HG03064 (cell line): ENCODE measurements around the gene SDCCAG8.
"Not testable (repeated sequence)": the region's sequence is repeated elsewhere in the genome, so short reads cannot be mapped to it uniquely, and the experiment has no call there.

Source experiments
- ATAC-seq: cut with Tn5 transposase; IDR thresholded peaks from one replicate; pipeline ENCODE4 v1.9.1; 2021; ENCODE audit warnings: low read depth; ENCODE audit not compliant: unreplicated experiment

SDCCAG8 gene

DNA sequence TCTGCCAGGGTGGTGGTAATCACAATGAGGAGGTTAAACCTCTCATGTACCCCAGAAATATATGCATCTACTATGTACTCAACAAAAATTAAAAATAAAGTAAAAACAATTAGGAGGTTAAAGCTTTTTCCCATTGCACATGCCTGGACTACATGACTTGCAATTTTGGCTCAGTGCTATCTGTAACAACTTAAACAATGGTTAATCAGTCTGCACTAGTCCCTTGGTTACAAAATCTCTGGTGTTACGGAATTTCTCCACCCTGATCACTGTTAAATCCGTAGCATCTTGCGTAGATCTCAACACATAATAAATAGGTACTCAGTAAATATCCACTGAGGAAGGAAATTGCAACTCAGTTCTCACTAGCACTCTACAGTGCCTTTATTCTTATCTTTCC is 66.5 kb downstream of the SDCCAG8 start:
- ATAC-seq = no peak

DNA sequence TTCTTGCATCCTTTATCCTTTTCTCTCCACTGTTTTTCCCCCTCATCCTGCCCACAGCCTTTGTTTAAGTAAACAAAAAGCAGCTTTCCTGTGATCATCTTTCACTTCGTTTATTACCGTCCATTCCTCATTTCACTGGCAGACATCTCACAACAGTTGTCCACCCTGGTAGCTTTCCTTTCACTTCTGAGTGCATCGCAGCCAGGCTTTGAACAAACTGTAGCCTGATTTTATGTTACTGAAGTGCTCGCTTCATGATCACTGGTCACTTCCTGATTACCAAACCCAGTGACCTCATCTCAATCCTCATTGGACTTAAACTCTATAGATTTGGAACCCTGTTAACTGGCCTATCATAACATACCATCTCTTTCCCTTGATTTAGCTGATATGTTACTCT is 67.7 kb downstream of the SDCCAG8 start:
- no peak for ATAC-seq

DNA sequence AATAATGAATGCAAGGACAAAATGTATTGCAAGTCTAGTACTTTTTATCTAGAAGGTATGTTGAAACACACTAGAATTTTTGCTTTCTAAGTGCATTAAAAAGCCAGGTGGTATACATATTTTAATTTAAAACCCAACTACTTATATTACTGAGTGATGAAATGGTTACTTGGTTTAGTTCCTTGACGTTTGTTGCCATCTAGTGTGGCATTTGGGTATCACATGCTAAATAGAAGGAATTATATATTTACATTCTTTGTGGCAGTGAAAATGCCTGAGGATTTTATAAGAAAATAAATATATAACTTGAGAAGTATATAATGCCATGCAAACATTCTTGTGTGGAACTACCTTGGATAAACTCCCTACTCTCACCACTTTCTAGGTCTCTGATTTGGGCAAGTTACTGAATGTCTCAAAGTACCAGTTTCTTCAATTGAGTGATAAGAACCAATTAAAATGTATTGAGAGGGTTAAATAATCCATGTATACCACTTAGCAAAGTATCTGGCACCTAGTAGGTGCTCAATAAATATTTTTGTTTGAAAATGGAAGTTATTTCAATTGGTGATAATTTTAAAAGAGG is 69.6 kb downstream of the SDCCAG8 start:
- ATAC-seq = no peak

DNA sequence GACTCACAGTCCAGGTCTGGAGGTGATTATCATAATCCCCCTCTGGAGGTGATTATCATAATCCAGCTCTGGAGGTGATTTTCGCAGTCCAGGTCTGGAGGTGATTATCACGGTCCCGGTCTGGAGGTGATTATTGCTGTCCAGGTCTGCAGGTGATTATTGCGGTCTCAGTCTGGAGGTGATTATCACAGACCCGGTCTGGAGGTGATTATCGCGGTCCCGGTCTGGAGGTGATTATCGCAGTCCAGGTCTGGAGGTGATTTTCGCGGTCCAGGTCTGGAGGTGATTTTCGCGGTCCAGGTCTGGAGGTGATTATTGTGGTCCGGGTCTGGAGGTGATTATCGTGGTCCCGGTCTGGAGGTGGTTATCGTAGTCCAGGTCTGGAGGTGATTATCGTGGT is 76.6 kb downstream of the SDCCAG8 start:
- ATAC-seq = no peak

DNA sequence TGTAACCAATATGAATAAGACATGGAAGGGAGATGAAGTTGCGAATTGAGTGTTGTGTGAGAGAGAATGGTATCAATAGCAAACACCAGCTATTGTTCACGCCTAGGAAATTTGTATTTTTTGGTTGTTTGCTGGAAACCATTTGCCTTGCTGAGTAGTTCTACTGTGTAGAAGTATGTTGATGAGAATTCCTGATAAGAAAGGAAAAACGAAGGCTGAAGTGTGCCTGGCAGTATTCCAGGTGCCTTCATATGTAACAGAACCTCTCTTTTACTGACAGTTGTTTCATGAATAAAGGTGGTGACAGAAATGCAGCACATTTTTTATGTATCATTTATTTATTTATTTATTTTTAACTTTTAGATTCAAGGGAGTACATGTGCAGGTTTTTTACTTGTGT is 79.5 kb downstream of the SDCCAG8 start:
- ATAC-seq = no peak

- ATAC-seq = no peak
Measured at GRCh38 chr1:243336163-243336562, 80.3 kb downstream of the SDCCAG8 start.

DNA sequence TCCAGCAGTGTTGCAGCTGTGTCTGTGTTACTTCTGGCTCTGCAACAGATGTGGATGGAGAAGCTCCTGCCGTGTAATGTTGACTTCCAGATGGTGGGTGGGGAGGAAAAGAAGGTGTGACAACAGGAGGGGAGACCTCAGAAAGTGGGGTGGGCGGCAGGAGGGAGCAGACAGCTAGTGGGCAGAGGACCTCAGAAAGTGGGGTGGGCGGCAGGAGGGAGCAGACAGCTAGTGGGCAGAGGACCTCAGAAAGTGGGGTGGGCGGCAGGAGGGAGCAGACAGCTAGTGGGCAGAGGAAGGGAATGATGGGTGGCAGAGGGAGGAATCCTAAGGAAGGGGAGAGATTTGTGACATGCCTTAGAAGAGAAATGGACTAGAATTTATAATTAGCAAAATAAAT is 83.0 kb downstream of the SDCCAG8 start:
- not testable (repeated sequence) for ATAC-seq

DNA sequence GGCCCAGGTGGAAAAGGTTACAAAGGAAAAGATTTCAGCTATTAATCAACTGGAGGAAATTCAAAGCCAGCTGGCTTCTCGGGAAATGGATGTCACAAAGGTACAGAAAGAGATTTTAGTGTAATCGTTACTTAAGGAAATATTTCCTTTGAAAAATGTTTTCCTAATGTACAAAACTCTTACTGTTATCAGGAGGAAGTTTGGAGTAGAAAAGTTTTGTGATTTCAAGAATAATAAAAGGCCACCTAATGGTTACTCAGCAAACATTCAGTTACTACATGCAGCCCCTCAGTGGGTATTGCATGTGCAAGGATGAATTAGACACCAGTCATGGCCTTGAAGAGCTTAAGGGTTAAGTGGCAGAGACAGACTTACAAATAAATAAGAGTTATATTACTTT is 85.2 kb downstream of the SDCCAG8 start:
- no peak for ATAC-seq

DNA sequence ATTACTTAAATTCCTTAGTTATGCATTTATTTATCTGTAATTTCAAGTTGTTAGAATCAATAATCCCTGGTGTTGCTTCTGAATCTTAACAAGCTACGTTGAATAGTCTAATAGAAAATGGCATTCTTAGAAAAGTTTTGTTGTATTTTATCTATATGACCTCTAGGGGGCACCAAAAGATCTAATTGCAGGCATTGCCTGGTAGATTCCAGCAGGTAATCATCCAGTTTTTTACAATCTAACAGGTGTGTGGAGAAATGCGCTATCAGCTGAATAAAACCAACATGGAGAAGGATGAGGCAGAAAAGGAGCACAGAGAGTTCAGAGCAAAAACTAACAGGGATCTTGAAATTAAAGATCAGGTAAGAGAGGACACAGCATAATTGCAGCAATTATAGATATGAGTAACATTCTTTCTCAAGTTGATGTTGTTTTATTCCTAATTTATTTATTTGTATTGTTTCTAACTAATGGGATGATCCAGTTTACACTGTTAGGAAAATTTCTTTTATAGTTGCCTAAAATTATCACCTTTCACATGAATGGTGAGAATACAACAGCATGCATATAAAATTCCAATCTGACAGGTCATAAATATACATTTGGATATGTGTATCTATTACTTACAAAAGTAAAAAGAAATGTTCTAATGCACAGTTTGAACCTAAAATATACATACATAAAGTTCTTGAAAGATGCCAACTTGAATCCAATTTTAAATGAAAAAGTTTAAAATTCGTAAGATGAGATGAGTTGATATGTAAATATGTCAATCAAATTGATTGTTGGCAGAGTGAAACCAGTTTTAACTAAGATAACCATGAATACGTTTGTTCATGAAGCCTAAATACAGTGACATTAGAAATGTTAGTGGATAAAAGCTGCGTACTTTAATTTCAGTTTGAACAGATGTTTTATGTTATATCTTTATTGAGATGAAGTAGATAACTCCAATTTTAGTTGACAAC is 88.4 kb downstream of the SDCCAG8 start:
- no peak for ATAC-seq

GRCh38 chr1:243345205-243345604 is 89.4 kb downstream of the SDCCAG8 start:
- no peak for ATAC-seq

DNA sequence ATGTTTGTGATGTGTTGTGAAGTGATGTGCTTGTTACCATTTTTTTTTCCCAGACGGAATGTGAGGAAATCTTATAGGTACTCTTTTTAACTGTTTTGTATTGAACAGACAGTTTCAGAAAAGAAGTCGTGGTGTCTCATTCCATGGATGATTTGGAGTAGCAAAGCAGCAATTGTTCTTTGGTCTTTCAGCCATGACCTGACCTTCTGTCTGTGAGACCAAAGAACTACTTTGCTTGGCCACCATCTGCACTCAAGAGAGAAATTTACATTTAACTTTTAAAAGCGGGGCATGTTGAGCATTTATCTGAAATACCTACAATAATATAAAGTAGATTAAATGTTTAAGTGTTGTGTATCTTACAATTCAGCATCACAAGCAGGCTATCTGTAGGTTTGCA is 90.2 kb downstream of the SDCCAG8 start:
- ATAC-seq = no peak

- no peak for ATAC-seq
Measured at GRCh38 chr1:243346468-243346867, 90.6 kb downstream of the SDCCAG8 start.

GRCh38 chr1:243348331-243348730 is 92.5 kb downstream of the SDCCAG8 start:
- ATAC-seq = no peak

- no peak for ATAC-seq
Measured at GRCh38 chr1:243349128-243349527, 93.3 kb downstream of the SDCCAG8 start.

DNA sequence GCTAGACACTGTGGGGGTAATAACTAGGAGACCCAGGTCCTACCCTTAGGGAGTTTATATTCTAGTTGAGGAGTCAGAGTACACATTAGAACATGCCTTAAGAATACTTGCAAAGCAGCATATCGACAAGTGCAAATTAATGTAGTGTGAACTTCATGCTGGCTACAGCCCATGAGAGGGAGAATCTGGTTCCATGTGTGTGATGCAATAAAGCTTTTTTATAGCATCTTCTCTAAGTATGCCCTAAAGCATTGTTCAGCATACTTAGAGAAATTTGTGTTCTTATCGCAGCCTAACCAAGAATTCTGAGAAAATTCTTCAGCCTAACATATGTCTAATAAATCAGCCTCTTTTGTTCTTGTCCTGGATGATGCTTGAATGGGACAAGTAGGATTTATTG is 95.5 kb downstream of the SDCCAG8 start:
- ATAC-seq = no peak

GRCh38 chr1:243354511-243355153 is 98.8 kb downstream of the SDCCAG8 start:
- ATAC-seq = no peak

- ATAC-seq = no peak
Measured at GRCh38 chr1:243363832-243364231, 108.0 kb downstream of the SDCCAG8 start.

DNA sequence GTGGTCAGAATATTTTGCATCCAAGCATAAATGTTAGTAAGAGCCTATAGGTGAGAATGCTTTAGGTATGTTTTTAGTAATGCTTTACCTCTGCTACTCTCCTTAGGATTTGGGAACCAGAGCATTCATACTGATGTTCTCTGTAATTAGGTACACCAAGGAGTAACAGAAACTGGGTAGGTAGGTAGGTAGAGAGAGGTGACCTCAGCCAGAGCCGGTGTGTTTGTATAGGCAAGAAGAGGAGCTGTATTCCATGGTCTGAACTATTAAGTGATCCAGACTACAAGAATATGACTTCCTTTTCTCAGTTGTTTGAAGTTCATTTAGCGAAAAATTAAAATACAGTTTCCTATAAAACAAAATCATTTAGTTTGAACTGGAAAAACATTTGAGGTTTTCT is 108.5 kb downstream of the SDCCAG8 start:
- no peak for ATAC-seq

DNA sequence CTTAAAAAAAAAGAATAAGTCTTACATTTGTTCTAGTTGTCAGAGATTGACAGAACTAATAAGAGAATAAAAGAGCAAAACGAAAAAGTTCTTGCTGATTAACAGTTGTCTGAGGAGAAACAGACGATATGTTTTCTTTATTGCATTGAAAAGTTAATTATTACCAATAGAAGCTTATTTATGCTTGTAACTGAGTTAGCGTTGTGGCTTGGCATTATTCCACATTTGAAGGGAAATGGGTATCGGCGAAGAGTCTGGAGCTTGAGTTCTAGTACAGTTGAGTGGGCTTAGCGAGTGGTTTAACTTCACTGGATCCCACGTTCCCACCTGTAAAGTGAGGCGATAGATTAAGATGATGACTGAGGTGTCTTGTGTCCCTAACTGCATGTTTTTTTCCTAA is 109.0 kb downstream of the SDCCAG8 start:
- no peak for ATAC-seq

- no peak for ATAC-seq
Measured at GRCh38 chr1:243367314-243367713, 111.5 kb downstream of the SDCCAG8 start.

GRCh38 chr1:243374412-243374811 is 118.6 kb downstream of the SDCCAG8 start:
- no peak for ATAC-seq

- ATAC-seq = no peak
Measured at GRCh38 chr1:243375596-243375995, 119.8 kb downstream of the SDCCAG8 start.
